Measurements from ENCODE around the gene MMP7. TPM values are rescaled to one million over a fixed set of nuclear protein-coding genes. Genes with fewer than 3 reads are reported as not detected.

The MMP7 gene
- polyA plus RNA-seq, 1 experiment = not detected

- POLR2A ChIA-PET = no interaction called here
- Histone ChIP-seq H3K27ac (ENCODE audit: low read depth, low read length) (no peak overlapping the region), H3K4me3 (ENCODE audit: low read depth, low read length) (no peak overlapping the region), H3K27me3 (ENCODE audit: control insufficient read depth, insufficient read depth, low read length) (peaks cover 5% of the 10 kb centered on the region), H3K9me3 (ENCODE audit: control insufficient read depth, insufficient read depth, low read length) (no peaks in the 10 kb centered on the region)
- CTCF ChIA-PET = interaction anchor here (0.9 to 2.3 kb wide), 3 partner anchors 9 to 145 kb away, joined by 3 to 7 read pairs (median 3); no protein-coding TSS in a partner anchor
- no peak for TF ChIP-seq CTCF (IDR thresholded peaks at IDR 0.05; ENCODE audit: low read depth, low read length)
- no peak for DNase-seq (ENCODE audit: low read depth, low spot score)
These were observed 43.3 kb downstream of the MMP7 start for GRCh38 chr11:102487214-102487613.

GRCh38 chr11:102486584-102486983, 44.0 kb downstream of the MMP7 start:
- CTCF ChIA-PET = interaction anchor here (1.2 to 2.3 kb wide), 2 partner anchors 96 to 144 kb away, joined by 3 to 7 read pairs; no protein-coding TSS in a partner anchor
- POLR2A ChIA-PET = no interaction called here
- H3K4me3 ChIP-seq (ENCODE audit: low read depth, low read length) = no peak overlapping the region

GRCh38 chr11:102485095-102485722, 45.3 kb downstream of the MMP7 start:
- Histone ChIP-seq H3K9me3 (ENCODE audit: control insufficient read depth, insufficient read depth, low read length) (no peaks in the 10 kb centered on the region), H3K27ac (ENCODE audit: low read depth, low read length) (no peak overlapping the region), H3K27me3 (ENCODE audit: control insufficient read depth, insufficient read depth, low read length) (peaks cover 2% of the 10 kb centered on the region), H3K4me3 (ENCODE audit: low read depth, low read length) (no peak overlapping the region)
- DNase-seq (ENCODE audit: low read depth, low spot score) = no peak
- CTCF ChIA-PET = interaction anchor here (1.1 kb wide), 1 partner anchor 95 kb away, joined by 4 read pairs; no protein-coding TSS in a partner anchor
- no peak for TF ChIP-seq CTCF (IDR thresholded peaks at IDR 0.05; ENCODE audit: low read depth, low read length)
- POLR2A ChIA-PET = no interaction called here

More at GRCh38 chr11:102486584-102486983, 44.0 kb downstream of the MMP7 start:
- no peak for TF ChIP-seq CTCF (IDR thresholded peaks at IDR 0.05; ENCODE audit: low read depth, low read length)
- no peaks in the 10 kb centered on the region for H3K9me3 ChIP-seq (ENCODE audit: control insufficient read depth, insufficient read depth, low read length)
- peaks cover 5% of the 10 kb centered on the region for H3K27me3 ChIP-seq (ENCODE audit: control insufficient read depth, insufficient read depth, low read length)
- no peak for DNase-seq (ENCODE audit: low read depth, low spot score)
- H3K27ac ChIP-seq (ENCODE audit: low read depth, low read length) = no peak overlapping the region

GRCh38 chr11:102482433-102482832, 48.1 kb downstream of the MMP7 start:
- no peak for TF ChIP-seq CTCF (IDR thresholded peaks at IDR 0.05; ENCODE audit: low read depth, low read length)
- ChIA-PET CTCF (no interaction called here), POLR2A (no interaction called here)
- DNase-seq (ENCODE audit: low read depth, low spot score) = no peak
- Histone ChIP-seq H3K9me3 (ENCODE audit: control insufficient read depth, insufficient read depth, low read length) (no peaks in the 10 kb centered on the region), H3K27me3 (ENCODE audit: control insufficient read depth, insufficient read depth, low read length) (no peaks in the 10 kb centered on the region), H3K4me3 (ENCODE audit: low read depth, low read length) (no peak overlapping the region), H3K27ac (ENCODE audit: low read depth, low read length) (no peak overlapping the region)

GRCh38 chr11:102479733-102480132, 50.8 kb downstream of the MMP7 start:
- POLR2A ChIA-PET = no interaction called here
- no peak for DNase-seq (ENCODE audit: low read depth, low spot score)
- no peak for TF ChIP-seq CTCF (IDR thresholded peaks at IDR 0.05; ENCODE audit: low read depth, low read length)
- CTCF ChIA-PET = interaction anchor here (0.9 to 6.4 kb wide), 3 partner anchors 13 to 138 kb away, joined by 4 to 26 read pairs (median 5); no protein-coding TSS in a partner anchor
- Histone ChIP-seq H3K27ac (ENCODE audit: low read depth, low read length) (no peak overlapping the region), H3K4me3 (ENCODE audit: low read depth, low read length) (no peak overlapping the region), H3K27me3 (ENCODE audit: control insufficient read depth, insufficient read depth, low read length) (no peaks in the 10 kb centered on the region), H3K9me3 (ENCODE audit: control insufficient read depth, insufficient read depth, low read length) (no peaks in the 10 kb centered on the region)

All from AG04450 (cell line).